ENCODE data around the gene THEM4.
"Not testable (repeated sequence)": the region's sequence is repeated elsewhere in the genome, so short reads cannot be mapped to it uniquely, and the experiment has no call there.

THEM4 gene

GRCh38 chr1:151897991-151898431 is 11.3 kb downstream of the THEM4 start:
- DNase-seq (ENCODE audit: low read depth in 3 of 3, low spot score in 1 of 3), result no peak

GRCh38 chr1:151893176-151893924 is 16.0 kb downstream of the THEM4 start:
- DNase-seq (ENCODE audit: low read depth in 3 of 3, low spot score in 1 of 3), result no peak

- DNase-seq (ENCODE audit: low read depth in 3 of 3, low spot score in 1 of 3), result no peak
Observed at GRCh38 chr1:151892190-151892589, 17.1 kb downstream of the THEM4 start.

- DNase-seq (ENCODE audit: low read depth in 3 of 3, low spot score in 1 of 3), result no peak
Observed at GRCh38 chr1:151891512-151891911, 17.8 kb downstream of the THEM4 start.

GRCh38 chr1:151888972-151889570 is 20.2 kb downstream of the THEM4 start:
- DNase-seq (ENCODE audit: low read depth in 3 of 3, low spot score in 1 of 3), result no peak

GRCh38 chr1:151887028-151887427 is 22.3 kb downstream of the THEM4 start:
- no peak for DNase-seq (ENCODE audit: low read depth in 3 of 3, low spot score in 1 of 3)

GRCh38 chr1:151885479-151885878 is 23.8 kb downstream of the THEM4 start:
- no peak for DNase-seq (ENCODE audit: low read depth in 3 of 3, low spot score in 1 of 3)

GRCh38 chr1:151884879-151885278 is 24.4 kb downstream of the THEM4 start:
- DNase-seq (ENCODE audit: low read depth in 3 of 3, low spot score in 1 of 3), result not testable (repeated sequence)

GRCh38 chr1:151884445-151884844 is 24.9 kb downstream of the THEM4 start:
- not testable (repeated sequence) for DNase-seq (ENCODE audit: low read depth in 3 of 3, low spot score in 1 of 3)

- not testable (repeated sequence) for DNase-seq (ENCODE audit: low read depth in 3 of 3, low spot score in 1 of 3)
Observed at GRCh38 chr1:151883898-151884297, 25.4 kb downstream of the THEM4 start.

GRCh38 chr1:151882918-151883317 is 26.4 kb downstream of the THEM4 start:
- DNase-seq (ENCODE audit: low read depth in 3 of 3, low spot score in 1 of 3), result not testable (repeated sequence)

GRCh38 chr1:151882466-151882865 is 26.8 kb downstream of the THEM4 start:
- DNase-seq (ENCODE audit: low read depth in 3 of 3, low spot score in 1 of 3), result no peak

GRCh38 chr1:151881479-151881878 is 27.8 kb downstream of the THEM4 start:
- DNase-seq (ENCODE audit: low read depth in 3 of 3, low spot score in 1 of 3), result no peak

GRCh38 chr1:151875419-151876097 is 33.8 kb downstream of the THEM4 start:
- DNase-seq (ENCODE audit: low read depth in 3 of 3, low spot score in 1 of 3), result no peak

- not testable (repeated sequence) for DNase-seq (ENCODE audit: low read depth in 3 of 3, low spot score in 1 of 3)
Observed at GRCh38 chr1:151872776-151873175, 36.5 kb downstream of the THEM4 start.

GRCh38 chr1:151871284-151872030 is 37.9 kb downstream of the THEM4 start:
- DNase-seq (ENCODE audit: low read depth in 3 of 3, low spot score in 1 of 3), result no peak

- no peak for DNase-seq (ENCODE audit: low read depth in 3 of 3, low spot score in 1 of 3)
Observed at GRCh38 chr1:151868486-151868885, 40.8 kb downstream of the THEM4 start.

- no peak for DNase-seq (ENCODE audit: low read depth in 3 of 3, low spot score in 1 of 3)
Observed at GRCh38 chr1:151867765-151868411, 41.4 kb downstream of the THEM4 start.

- DNase-seq (ENCODE audit: low read depth in 3 of 3, low spot score in 1 of 3), result no peak
Observed at GRCh38 chr1:151867321-151867720, 42.0 kb downstream of the THEM4 start.

- DNase-seq (ENCODE audit: low read depth in 3 of 3, low spot score in 1 of 3), result no peak
Observed at GRCh38 chr1:151864411-151864810, 44.9 kb downstream of the THEM4 start.

GRCh38 chr1:151862604-151863003 is 46.7 kb downstream of the THEM4 start:
- no peak for DNase-seq (ENCODE audit: low read depth in 3 of 3, low spot score in 1 of 3)
